Right lobe of liver (tissue), 4 donors: ENCODE data around the gene OR7D2.

ENCODE experiments used
- POLR2A ChIP-seq: fragments of 450-650 bp; IDR thresholded peaks from one replicate; pipeline ENCODE4 v1.6.1; 2017; ENCODE audit warnings: antibody characterized with exemption, mild to moderate bottlenecking
- TF ChIP-seq, protein P1 (sequence below), 4 donors: fragments of 200-600 bp in 3 of 4; fragments of 450-650 bp in 1 of 4; IDR thresholded peaks; one replicate each; pipeline versions ENCODE4 v1.5.1 to v1.8.0; 2016 to 2022; ENCODE audit warnings: antibody characterized with exemption in 4 of 4, mild to moderate bottlenecking in 2 of 4
- donor health status: DM: no; HTN: no; CAD: no.
- donor health status: DM: no; HTN: no; CAD: no.
- donor health status: DM: no; HTN: yes; CAD: no.

- TF ChIP-seq, protein P1, sequence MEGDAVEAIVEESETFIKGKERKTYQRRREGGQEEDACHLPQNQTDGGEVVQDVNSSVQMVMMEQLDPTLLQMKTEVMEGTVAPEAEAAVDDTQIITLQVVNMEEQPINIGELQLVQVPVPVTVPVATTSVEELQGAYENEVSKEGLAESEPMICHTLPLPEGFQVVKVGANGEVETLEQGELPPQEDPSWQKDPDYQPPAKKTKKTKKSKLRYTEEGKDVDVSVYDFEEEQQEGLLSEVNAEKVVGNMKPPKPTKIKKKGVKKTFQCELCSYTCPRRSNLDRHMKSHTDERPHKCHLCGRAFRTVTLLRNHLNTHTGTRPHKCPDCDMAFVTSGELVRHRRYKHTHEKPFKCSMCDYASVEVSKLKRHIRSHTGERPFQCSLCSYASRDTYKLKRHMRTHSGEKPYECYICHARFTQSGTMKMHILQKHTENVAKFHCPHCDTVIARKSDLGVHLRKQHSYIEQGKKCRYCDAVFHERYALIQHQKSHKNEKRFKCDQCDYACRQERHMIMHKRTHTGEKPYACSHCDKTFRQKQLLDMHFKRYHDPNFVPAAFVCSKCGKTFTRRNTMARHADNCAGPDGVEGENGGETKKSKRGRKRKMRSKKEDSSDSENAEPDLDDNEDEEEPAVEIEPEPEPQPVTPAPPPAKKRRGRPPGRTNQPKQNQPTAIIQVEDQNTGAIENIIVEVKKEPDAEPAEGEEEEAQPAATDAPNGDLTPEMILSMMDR (IDR thresholded peaks at IDR 0.05) = no peak
- no peak for TF ChIP-seq POLR2A
These were observed 46.4 kb upstream of the OR7D2 start for GRCh38 chr19:9132422-9132821.
